WERI-Rb-1 (cell line): ENCODE results near the gene LYL1.

Source experiments
- DNase-seq: peaks from one replicate; pipeline ENCODE4 v3.0.0-alpha.2; 2020
- H3K27ac ChIP-seq: fragments of 250-450 bp; sonication (Bioruptor Pico); 2 replicates; pipeline ENCODE4 v1.5.1; 2020; ENCODE audit warnings: mild to moderate bottlenecking, moderate library complexity
- H3K27me3 ChIP-seq: fragments of 250-450 bp; sonication (Bioruptor Pico); 2 replicates; pipeline ENCODE4 v1.5.1; 2021; ENCODE audit warnings: mild to moderate bottlenecking, low read depth, moderate library complexity; ENCODE audit not compliant: insufficient read depth, severe bottlenecking
- H3K36me3 ChIP-seq: fragments of 250-450 bp; sonication (Bioruptor Pico); 2 replicates; pipeline ENCODE4 v1.5.1; 2020; ENCODE audit warnings: mild to moderate bottlenecking, moderate library complexity
- H3K4me3 ChIP-seq: 2 replicates; pipeline ENCODE4 v1.5.1; 2011; ENCODE audit warnings: low read depth, mild to moderate bottlenecking, control low read depth, low read length
- H3K9me3 ChIP-seq: fragments of 250-450 bp; sonication (Bioruptor Pico); 2 replicates; pipeline ENCODE4 v1.5.1; 2021; ENCODE audit warnings: mild to moderate bottlenecking, moderate library complexity; ENCODE audit not compliant: severe bottlenecking
- CTCF ChIP-seq: IDR thresholded peaks from 2 replicates; pipeline ENCODE4 v1.5.1; 2011; ENCODE audit warnings: low read depth, mild to moderate bottlenecking, control low read depth, inconsistent platforms, low read length

Gene LYL1

GRCh38 chr19:13104360-13104847 is 1.7 kb upstream of the LYL1 start:
- Histone ChIP-seq H3K4me3 (no peak overlapping the region), H3K9me3 (no peaks in the 10 kb centered on the region), H3K27ac (no peak overlapping the region), H3K27me3 (no peaks in the 10 kb centered on the region), H3K36me3 (peaks cover 6% of the 10 kb centered on the region)
- TF ChIP-seq CTCF = peak; percentile 98
- peak; percentile 56 for DNase-seq

GRCh38 chr19:13103581-13104359 is 1.1 kb upstream of the LYL1 start:
- Histone ChIP-seq H3K27ac (no peak overlapping the region), H3K27me3 (no peaks in the 10 kb centered on the region), H3K36me3 (peaks cover 6% of the 10 kb centered on the region), H3K9me3 (no peaks in the 10 kb centered on the region), H3K4me3 (no peak overlapping the region)
- DNase-seq = no peak
- no peak for TF ChIP-seq CTCF

GRCh38 chr19:13102416-13102665 is 317 bp downstream of the LYL1 start:
- no peak for TF ChIP-seq CTCF
- no peak for DNase-seq
- Histone ChIP-seq H3K9me3 (no peaks in the 10 kb centered on the region), H3K27me3 (no peaks in the 10 kb centered on the region), H3K27ac (no peak overlapping the region), H3K4me3 (no peak overlapping the region), H3K36me3 (peaks cover 3% of the 10 kb centered on the region)

- Histone ChIP-seq H3K27ac (no peak overlapping the region), H3K4me3 (no peak overlapping the region), H3K36me3 (no peaks in the 10 kb centered on the region; the same call in none of the 2 replicates), H3K9me3 (no peaks in the 10 kb centered on the region), H3K27me3 (no peaks in the 10 kb centered on the region)
- DNase-seq = no peak
- no peak for TF ChIP-seq CTCF
Measured at GRCh38 chr19:13101590-13102415, 855 bp downstream of the LYL1 start.

- no peak for DNase-seq
- H3K9me3 ChIP-seq = no peaks in the 10 kb centered on the region
- no peak overlapping the region for H3K4me3 ChIP-seq
- peak; percentile 50 for TF ChIP-seq CTCF
- H3K36me3 ChIP-seq = no peaks in the 10 kb centered on the region; the same call in none of the 2 replicates
- no peaks in the 10 kb centered on the region for H3K27me3 ChIP-seq
- H3K27ac ChIP-seq = no peak overlapping the region
Measured at GRCh38 chr19:13100841-13101589, 1.6 kb downstream of the LYL1 start.
